A549 (cell line): ENCODE data around the gene PLCH1. TPM values are rescaled to one million over a fixed set of nuclear protein-coding genes. Genes with fewer than 3 reads are reported as not detected.
"Not testable (repeated sequence)": the region's sequence is repeated elsewhere in the genome, so short reads cannot be mapped to it uniquely, and the experiment has no call there.

ENCODE experiments used
- ATAC-seq, 2 experiments: fragments of 200-7000 bp in 1 of 2; fragments of >200 bp in 1 of 2; cut with Nextera tagmentation in 1 of 2; cut with Tn5 transposase in 1 of 2; 3 replicates each; pipeline versions ENCODE4 v1.8.0 to v1.9.1; 2018 to 2020; ENCODE audit warnings: mild to moderate bottlenecking in 1 of 2, moderate library complexity in 1 of 2
- CTCF ChIA-PET: fragments of 300-600 bp; sonication (Branson Sonifier 250); formaldehyde crosslinking; extraction: SDS; loops from one replicate; lab custom pipeline; 2021; ENCODE audit warnings: antibody characterized with exemption, inconsistent platforms; lab: Yijun Ruan, JAX
- POLR2A ChIA-PET: fragments of 350-600 bp; formaldehyde crosslinking; extraction: SDS; loops from one replicate; lab custom pipeline; 2021; ENCODE audit warnings: antibody characterized with exemption, inconsistent platforms; lab: Yijun Ruan, JAX
- DNase-seq, 2 experiments: peaks; one replicate each; pipeline versions ENCODE4 v3.0.0 to v3.0.0-alpha.2; 2011 to 2016; ENCODE audit warnings: low read depth in 1 of 2, low spot score in 1 of 2
- FAIRE-seq: peaks from 2 replicates; lab custom pipeline; 2011; peaks lifted over from hg19 to GRCh38; lab: Jason Lieb, UNC
- H3K27ac ChIP-seq, 2 experiments: fragments of >200 bp; sonication (Bioruptor Twin); formaldehyde crosslinking; 3 replicates each; pipeline ENCODE4 v1.5.1; 2016 to 2017
- H3K4me1 ChIP-seq: fragments of >200 bp; sonication (Bioruptor Twin); formaldehyde crosslinking; 3 replicates; pipeline ENCODE4 v1.6.1; 2016
- H3K4me2 ChIP-seq: fragments of >200 bp; sonication (Bioruptor Twin); formaldehyde crosslinking; 3 replicates; pipeline ENCODE4 v1.6.1; 2016
- H3K4me3 ChIP-seq: fragments of >200 bp; sonication (Bioruptor Twin); formaldehyde crosslinking; 3 replicates; pipeline ENCODE4 v1.5.1; 2016
- H3K9me3 ChIP-seq: fragments of >200 bp; sonication (Bioruptor Twin); formaldehyde crosslinking; 3 replicates; pipeline ENCODE4 v1.6.1; 2016
- BCL3 ChIP-seq: fragments of >200 bp; sonication (Bioruptor Twin); formaldehyde crosslinking; IDR thresholded peaks from 3 replicates; pipeline ENCODE4 v1.6.1; 2016
- CBX8 ChIP-seq: fragments of 200-600 bp; sonication (generic); IDR thresholded peaks from 2 replicates; pipeline ENCODE4 v1.6.1; 2016
- CEBPB ChIP-seq, 2 experiments: fragments of >200 bp in 1 of 2; sonication (Bioruptor Twin) in 1 of 2; formaldehyde crosslinking in 1 of 2; IDR thresholded peaks; 2 replicates each; pipeline ENCODE4 v1.6.1; 2012 to 2016
- CHD2 ChIP-seq: fragments of 150-350 bp; IDR thresholded peaks from 2 replicates; pipeline ENCODE4 v1.6.1; 2014; ENCODE audit warnings: low read length; ENCODE audit not compliant: partially characterized antibody
- CHD4 ChIP-seq: fragments of 200-600 bp; sonication (generic); IDR thresholded peaks from 2 replicates; pipeline ENCODE4 v1.6.1; 2016; ENCODE audit warnings: antibody characterized with exemption, mild to moderate bottlenecking, borderline replicate concordance
- E2F6 ChIP-seq: IDR thresholded peaks from 2 replicates; pipeline ENCODE4 v1.6.1; 2012; ENCODE audit warnings: low read depth, borderline replicate concordance
- EHF ChIP-seq: fragments of 250-450 bp; sonication (Bioruptor Pico); IDR thresholded peaks from 2 replicates; pipeline ENCODE4 v1.5.0; 2020; ENCODE audit warnings: mild to moderate bottlenecking
- ELK1 ChIP-seq: fragments of 150-350 bp; IDR thresholded peaks from 2 replicates; pipeline ENCODE4 v1.6.1; 2014; ENCODE audit warnings: low read depth, mild to moderate bottlenecking, low read length
- EP300 ChIP-seq, 2 experiments: fragments of >200 bp; sonication (Bioruptor Twin); formaldehyde crosslinking; IDR thresholded peaks; 2 replicates in 1 of 2; 3 replicates in 1 of 2; pipeline ENCODE4 v1.6.1; 2016 to 2017
- FOSL2 ChIP-seq, 2 experiments: fragments of 450-650 bp in 1 of 2; fragments of >200 bp in 1 of 2; sonication (Bioruptor Twin) in 1 of 2; formaldehyde crosslinking; IDR thresholded peaks; 2 replicates each; pipeline versions ENCODE4 v1.5.0 to v1.6.1; 2016 to 2020; ENCODE audit warnings: mild to moderate bottlenecking in 1 of 2, moderate library complexity in 1 of 2
- GATA3 ChIP-seq: IDR thresholded peaks from 2 replicates; pipeline ENCODE4 v1.6.1; 2012; ENCODE audit warnings: borderline replicate concordance
- HDAC2 ChIP-seq: fragments of 200-600 bp; sonication (generic); IDR thresholded peaks from 2 replicates; pipeline ENCODE4 v1.6.1; 2016
- HES2 ChIP-seq: fragments of >200 bp; sonication (Bioruptor Twin); formaldehyde crosslinking; IDR thresholded peaks from 2 replicates; pipeline ENCODE4 v1.6.1; 2016
- HEYL ChIP-seq: fragments of 250-450 bp; sonication (Bioruptor Pico); IDR thresholded peaks from 2 replicates; pipeline ENCODE4 v1.8.0; 2021; ENCODE audit warnings: mild to moderate bottlenecking, moderate library complexity
- HOXB5 ChIP-seq: fragments of 250-450 bp; sonication (Bioruptor Pico); IDR thresholded peaks from 2 replicates; pipeline ENCODE4 v1.5.0; 2020; ENCODE audit warnings: mild to moderate bottlenecking, moderate library complexity
- MYC ChIP-seq: IDR thresholded peaks from 2 replicates; pipeline ENCODE4 v1.6.1; 2012; ENCODE audit warnings: mild to moderate bottlenecking, inconsistent platforms, low read length, improper control_type of control experiment, borderline replicate concordance
- NR3C1 ChIP-seq: fragments of >200 bp; sonication (Bioruptor Twin); formaldehyde crosslinking; IDR thresholded peaks from 3 replicates; pipeline ENCODE4 v1.6.1; 2017
- PHF8 ChIP-seq: fragments of 200-600 bp; sonication (generic); IDR thresholded peaks from 2 replicates; pipeline ENCODE4 v1.6.1; 2016; ENCODE audit warnings: low read depth, mild to moderate bottlenecking, antibody characterized with exemption, moderate library complexity, borderline replicate concordance
- RAD21 ChIP-seq, 2 experiments: fragments of >200 bp in 1 of 2; sonication (Bioruptor Twin) in 1 of 2; formaldehyde crosslinking in 1 of 2; IDR thresholded peaks in 1 of 2; conservative IDR thresholded peaks in 1 of 2; 2 replicates in 1 of 2; 3 replicates in 1 of 2; pipeline ENCODE4 v1.6.1; 2012 to 2018; ENCODE audit warnings: inconsistent platforms in 1 of 2
- RARB ChIP-seq: fragments of 250-450 bp; sonication (Bioruptor Pico); IDR thresholded peaks from 2 replicates; pipeline ENCODE4 v1.8.0; 2021; ENCODE audit warnings: mild to moderate bottlenecking, moderate library complexity
- SREBF2 ChIP-seq: fragments of 450-650 bp; IDR thresholded peaks from 2 replicates; pipeline ENCODE4 v1.6.1; 2014; ENCODE audit warnings: mild to moderate bottlenecking, moderate library complexity
- TFCP2L1 ChIP-seq: fragments of 250-450 bp; sonication (Bioruptor Pico); IDR thresholded peaks from 2 replicates; pipeline ENCODE4 v1.5.0; 2021; ENCODE audit warnings: mild to moderate bottlenecking
- ZC3H11A ChIP-seq: fragments of 450-650 bp; IDR thresholded peaks from 2 replicates; pipeline ENCODE4 v1.6.1; 2014; ENCODE audit warnings: antibody characterized with exemption, mild to moderate bottlenecking
- ZNF302 ChIP-seq: fragments of 250-450 bp; sonication (Bioruptor Pico); IDR thresholded peaks from 2 replicates; pipeline ENCODE4 v1.9.0; 2021; ENCODE audit warnings: inconsistent platforms, mild to moderate bottlenecking, moderate library complexity
- WGBS: methylation state at CpG from one replicate; pipeline ENCODE4 v1.1.6; 2017; ENCODE audit errors: missing lambda C conversion rate; 5-methylcytosine and 5-hydroxymethylcytosine counted together
- polyA plus RNA-seq, 4 experiments: library from polyadenylated mRNA; depleted of rRNA in 3 of 4; stranded (reverse); fragments of >200 nt; fragmentation: RNase III in 1 of 4; extraction: RNeasy Plus Mini Kit Qiagen cat#74134 plus additional on column Dnase treatment in 1 of 4; gene quantifications; 2 replicates in 3 of 4; 3 replicates in 1 of 4; pipeline ENCODE4 v1.2.3, GENCODE V29; 2011 to 2017

The PLCH1 gene
- polyA plus RNA-seq, 2 of the 4 experiments (the other 2 are of a cell fraction): 2.1 to 11.1 TPM

GRCh38 chr3:155618543-155618942 is 126.3 kb downstream of the PLCH1 start:
- no peak for TF ChIP-seq EP300 (IDR thresholded peaks at IDR 0.05)
- no peak for TF ChIP-seq ELK1
- no peak for TF ChIP-seq EHF (CRISPR knock-in tag)
- no peak for TF ChIP-seq HES2
- no peak for TF ChIP-seq MYC
- no peak for TF ChIP-seq FOSL2 (IDR thresholded peaks at IDR 0.05)
- TF ChIP-seq FOSL2 (CRISPR knock-in tag; IDR thresholded peaks at IDR 0.05): no peak
- TF ChIP-seq CEBPB (IDR thresholded peaks at IDR 0.05): no peak
- no peak for TF ChIP-seq RAD21 (conservative IDR thresholded peaks at IDR 0.05 in 1 of 2, IDR thresholded peaks at IDR 0.05 in 1 of 2)
- TF ChIP-seq ZC3H11A: no peak
- no peak for TF ChIP-seq HOXB5 (CRISPR knock-in tag)
- no peak for TF ChIP-seq PHF8
- no peak for TF ChIP-seq ZNF302 (CRISPR knock-in tag)
- no peak for TF ChIP-seq CBX8
- TF ChIP-seq SREBF2: no peak
- no peak for TF ChIP-seq RARB (CRISPR knock-in tag)
- no peak for TF ChIP-seq CHD4
- TF ChIP-seq GATA3: no peak
- no peak for TF ChIP-seq HEYL (CRISPR knock-in tag)
- DNase-seq: no peak
- Histone ChIP-seq H3K4me2 (no peak overlapping the region), H3K4me3 (no peak overlapping the region), H3K27ac (no peak overlapping the region), H3K9me3 (no peaks in the 10 kb centered on the region; the same call in 2 of the 3 replicates), H3K4me1 (peaks cover 4% of the 10 kb centered on the region; the same call in 1 of the 3 replicates)
- ChIA-PET CTCF (no interaction called here), POLR2A (interaction anchor here (0.7 kb wide), 1 partner anchor 1471 kb away, joined by 3 read pairs; no protein-coding TSS in a partner anchor)
- ATAC-seq: no peak
- no peak for FAIRE-seq

GRCh38 chr3:155617346-155617925 is 127.4 kb downstream of the PLCH1 start:
- POLR2A ChIA-PET: no interaction called here
- no peaks in the 10 kb centered on the region for H3K4me1 ChIP-seq
- TF ChIP-seq NR3C1: no peak
- no peak for TF ChIP-seq TFCP2L1 (CRISPR knock-in tag)
- TF ChIP-seq HDAC2: no peak
- TF ChIP-seq E2F6: no peak
- no peak for TF ChIP-seq CHD2
- TF ChIP-seq BCL3: no peak
- TF ChIP-seq, all 56 proteins: peak for 0
- ATAC-seq (no peak), DNase-seq (no peak), FAIRE-seq (no peak)
- H3K4me2 ChIP-seq: no peak overlapping the region
- H3K9me3 ChIP-seq: no peaks in the 10 kb centered on the region; the same call in 2 of the 3 replicates
- no peak overlapping the region for H3K4me3 ChIP-seq
- CTCF ChIA-PET: no interaction called here
- 79% methylated on average over 1 of the region's 1 CpG for WGBS
- no peak overlapping the region for H3K27ac ChIP-seq

GRCh38 chr3:155615141-155615540 is 129.7 kb downstream of the PLCH1 start:
- POLR2A ChIA-PET, H3K27ac ChIP-seq, H3K4me3 ChIP-seq, FAIRE-seq, H3K4me2 ChIP-seq, ATAC-seq, H3K4me1 ChIP-seq, CTCF ChIA-PET, H3K9me3 ChIP-seq, DNase-seq: not testable (repeated sequence)
- 96% methylated on average over 1 of the region's 1 CpG for WGBS

GRCh38 chr3:155614410-155614809 is 130.5 kb downstream of the PLCH1 start:
- peak; percentile 32 for FAIRE-seq
- POLR2A ChIA-PET, H3K4me1 ChIP-seq, H3K4me3 ChIP-seq, DNase-seq, H3K27ac ChIP-seq, H3K9me3 ChIP-seq, H3K4me2 ChIP-seq, ATAC-seq: not testable (repeated sequence)
- CTCF ChIA-PET: interaction anchor here (1.2 kb wide), 1 partner anchor 232 kb away, joined by 7 read pairs; no protein-coding TSS in a partner anchor
